Measurements from ENCODE around the gene GNA15. TPM values are rescaled to one million over a fixed set of nuclear protein-coding genes. Genes with fewer than 3 reads are reported as not detected.
A peak's percentile ranks its signal among the peaks of the same experiment; 100 is the strongest.

The GNA15 gene
- total and polyA plus RNA-seq, 9 donors, result 1.5 to 3.9 (median 2.1) TPM

- 66% methylated on average over 12 of the region's 17 CpGs for WGBS (ENCODE audit: insufficient coverage)
- Histone ChIP-seq H3K9me3 (replicated peaks; ENCODE audit: control insufficient read depth, low read depth, low read length) (no peaks in the 10 kb centered on the region), H3K4me3 (ENCODE audit: low read length) (no peak overlapping the region), H3K4me1 (ENCODE audit: control insufficient read depth, insufficient read depth, low read length) (peaks cover 20% of the 10 kb centered on the region), H3K36me3 (ENCODE audit: control insufficient read depth, insufficient read depth, low read length) (no peaks in the 10 kb centered on the region), H3K27me3 (ENCODE audit: control insufficient read depth, insufficient read depth, low read length) (no peaks in the 10 kb centered on the region), H3K27ac (ENCODE audit: low read length) (peak overlapping the region; percentile 8)
- DNase-seq, result peak; percentile 50
These were observed 40.2 kb downstream of the GNA15 start for GRCh38 chr19:3175781-3176714.

GRCh38 chr19:3176715-3177501 is 41.1 kb downstream of the GNA15 start:
- H3K4me1 ChIP-seq (ENCODE audit: control insufficient read depth, insufficient read depth, low read length), result peaks cover 20% of the 10 kb centered on the region
- no peaks in the 10 kb centered on the region for H3K9me3 ChIP-seq (replicated peaks; ENCODE audit: control insufficient read depth, low read depth, low read length)
- WGBS (ENCODE audit: insufficient coverage), result 91% methylated on average over 4 of the region's 11 CpGs
- peak overlapping the region; percentile 8 for H3K27ac ChIP-seq (ENCODE audit: low read length)
- no peaks in the 10 kb centered on the region for H3K36me3 ChIP-seq (ENCODE audit: control insufficient read depth, insufficient read depth, low read length)
- H3K27me3 ChIP-seq (ENCODE audit: control insufficient read depth, insufficient read depth, low read length), result no peaks in the 10 kb centered on the region
- no peak for DNase-seq
- no peak overlapping the region for H3K4me3 ChIP-seq (ENCODE audit: low read length)

DNA sequence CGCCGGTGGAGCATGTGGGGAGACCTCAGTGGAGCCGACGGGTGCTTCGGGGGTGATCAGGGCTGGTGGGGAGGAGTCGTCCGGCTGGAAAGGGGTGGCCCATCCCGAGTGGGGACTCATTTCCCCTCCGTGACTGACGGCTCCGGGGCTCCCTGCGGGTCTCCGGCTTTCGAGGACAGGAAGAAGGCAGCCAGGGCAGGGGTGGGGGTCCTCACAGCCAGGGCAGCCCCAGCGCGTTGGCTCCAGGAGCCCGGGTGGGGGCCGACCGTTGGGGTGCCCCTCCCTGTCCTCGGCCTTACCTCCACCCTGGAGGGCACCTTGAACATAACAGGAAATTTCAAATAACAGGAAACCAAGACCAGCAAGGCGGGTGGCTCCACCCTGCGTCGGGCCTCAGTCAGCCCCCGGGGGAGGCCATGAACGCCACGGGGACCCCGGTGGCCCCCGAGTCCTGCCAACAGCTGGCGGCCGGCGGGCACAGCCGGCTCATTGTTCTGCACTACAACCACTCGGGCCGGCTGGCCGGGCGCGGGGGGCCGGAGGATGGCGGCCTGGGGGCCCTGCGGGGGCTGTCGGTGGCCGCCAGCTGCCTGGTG is 42.6 kb downstream of the GNA15 start, which contains the start of gene S1PR4:
Gene S1PR4, plus strand, starts transcription at position 393 of the 596 bp plus-strand sequence. Its CDS starts 24 bp downstream, at position 417.
- H3K4me1 ChIP-seq (ENCODE audit: control insufficient read depth, insufficient read depth, low read length), result peaks cover 20% of the 10 kb centered on the region
- no peaks in the 10 kb centered on the region for H3K36me3 ChIP-seq (ENCODE audit: control insufficient read depth, insufficient read depth, low read length)
- peak within 1 kb of the TSS; percentile 19 for H3K4me3 ChIP-seq (ENCODE audit: low read length)
- H3K27me3 ChIP-seq (ENCODE audit: control insufficient read depth, insufficient read depth, low read length), result no peaks in the 10 kb centered on the region
- DNase-seq, result no peak
- no peak within 1 kb of the TSS for H3K27ac ChIP-seq (ENCODE audit: low read length)
- no peaks in the 10 kb centered on the region for H3K9me3 ChIP-seq (replicated peaks; ENCODE audit: control insufficient read depth, low read depth, low read length)
- WGBS (ENCODE audit: insufficient coverage), result 70% methylated on average over 41 of the region's 42 CpGs

GRCh38 chr19:3178973-3179738 is 43.3 kb downstream of the GNA15 start:
- Histone ChIP-seq H3K27ac (ENCODE audit: low read length) (no peak overlapping the region), H3K4me1 (ENCODE audit: control insufficient read depth, insufficient read depth, low read length) (peaks cover 20% of the 10 kb centered on the region)

DNA sequence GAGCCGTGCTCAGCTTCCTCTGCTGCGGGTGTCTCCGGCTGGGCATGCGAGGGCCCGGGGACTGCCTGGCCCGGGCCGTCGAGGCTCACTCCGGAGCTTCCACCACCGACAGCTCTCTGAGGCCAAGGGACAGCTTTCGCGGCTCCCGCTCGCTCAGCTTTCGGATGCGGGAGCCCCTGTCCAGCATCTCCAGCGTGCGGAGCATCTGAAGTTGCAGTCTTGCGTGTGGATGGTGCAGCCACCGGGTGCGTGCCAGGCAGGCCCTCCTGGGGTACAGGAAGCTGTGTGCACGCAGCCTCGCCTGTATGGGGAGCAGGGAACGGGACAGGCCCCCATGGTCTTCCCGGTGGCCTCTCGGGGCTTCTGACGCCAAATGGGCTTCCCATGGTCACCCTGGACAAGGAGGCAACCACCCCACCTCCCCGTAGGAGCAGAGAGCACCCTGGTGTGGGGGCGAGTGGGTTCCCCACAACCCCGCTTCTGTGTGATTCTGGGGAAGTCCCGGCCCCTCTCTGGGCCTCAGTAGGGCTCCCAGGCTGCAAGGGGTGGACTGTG is 44.0 kb downstream of the GNA15 start:
- 85% methylated on average over 25 of the region's 31 CpGs for WGBS (ENCODE audit: insufficient coverage)
- H3K4me1 ChIP-seq (ENCODE audit: control insufficient read depth, insufficient read depth, low read length), result peaks cover 20% of the 10 kb centered on the region
- no peak overlapping the region for H3K27ac ChIP-seq (ENCODE audit: low read length)
- H3K27me3 ChIP-seq (ENCODE audit: control insufficient read depth, insufficient read depth, low read length), result no peaks in the 10 kb centered on the region
- H3K36me3 ChIP-seq (ENCODE audit: control insufficient read depth, insufficient read depth, low read length), result no peaks in the 10 kb centered on the region
- no peak for DNase-seq
- no peaks in the 10 kb centered on the region for H3K9me3 ChIP-seq (replicated peaks; ENCODE audit: control insufficient read depth, low read depth, low read length)
- H3K4me3 ChIP-seq (ENCODE audit: low read length), result peak overlapping the region; percentile 19

More at GRCh38 chr19:3178973-3179738, 43.3 kb downstream of the GNA15 start:
- H3K27me3 ChIP-seq (ENCODE audit: control insufficient read depth, insufficient read depth, low read length), result no peaks in the 10 kb centered on the region
- H3K4me3 ChIP-seq (ENCODE audit: low read length), result peak overlapping the region; percentile 19
- 82% methylated on average over 52 of the region's 52 CpGs for WGBS (ENCODE audit: insufficient coverage)
- no peaks in the 10 kb centered on the region for H3K36me3 ChIP-seq (ENCODE audit: control insufficient read depth, insufficient read depth, low read length)
- no peak for DNase-seq
- no peaks in the 10 kb centered on the region for H3K9me3 ChIP-seq (replicated peaks; ENCODE audit: control insufficient read depth, low read depth, low read length)

GRCh38 chr19:3183721-3184641 is 48.1 kb downstream of the GNA15 start:
- H3K27me3 ChIP-seq (ENCODE audit: control insufficient read depth, insufficient read depth, low read length), result no peaks in the 10 kb centered on the region
- peaks cover 14% of the 10 kb centered on the region for H3K4me1 ChIP-seq (ENCODE audit: control insufficient read depth, insufficient read depth, low read length)
- H3K4me3 ChIP-seq (ENCODE audit: low read length), result no peak overlapping the region

DNA sequence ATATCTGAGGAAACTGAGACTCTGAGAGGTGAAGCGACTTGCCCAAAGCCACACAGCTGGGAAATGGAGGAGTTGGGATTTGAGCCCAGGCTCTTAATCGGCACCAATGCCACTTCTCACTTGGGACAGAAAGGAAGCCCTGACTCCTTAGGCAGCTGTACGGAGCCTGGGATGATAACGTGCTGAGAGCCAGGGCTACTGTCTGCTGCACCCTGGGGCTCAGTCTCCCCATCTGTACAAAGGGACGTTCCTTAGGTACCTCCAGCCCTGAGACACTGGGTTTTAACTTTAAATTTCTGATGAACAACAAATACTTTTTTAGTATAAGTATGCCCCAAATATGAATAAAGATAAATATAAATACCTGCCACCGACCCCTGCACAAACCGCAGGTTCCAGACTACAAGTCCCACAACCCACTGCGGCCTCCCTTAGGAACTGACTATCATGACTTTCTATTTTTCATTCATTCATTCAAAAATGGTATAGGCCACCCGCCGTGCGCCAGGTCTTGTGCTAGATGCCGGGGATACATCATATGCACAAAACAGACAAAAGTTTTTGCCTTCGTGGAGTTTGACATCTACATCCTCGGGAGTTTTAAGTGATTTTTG is 49.1 kb downstream of the GNA15 start:
- no peaks in the 10 kb centered on the region for H3K9me3 ChIP-seq (replicated peaks; ENCODE audit: control insufficient read depth, low read depth, low read length)
- no peaks in the 10 kb centered on the region for H3K27me3 ChIP-seq (ENCODE audit: control insufficient read depth, insufficient read depth, low read length)
- peaks cover 14% of the 10 kb centered on the region for H3K4me1 ChIP-seq (ENCODE audit: control insufficient read depth, insufficient read depth, low read length)
- WGBS (ENCODE audit: insufficient coverage), result 17% methylated on average over 8 of the region's 14 CpGs
- peak overlapping the region; percentile 71 for H3K4me3 ChIP-seq (ENCODE audit: low read length)
- no peak for DNase-seq
- peaks cover 6% of the 10 kb centered on the region for H3K36me3 ChIP-seq (ENCODE audit: control insufficient read depth, insufficient read depth, low read length)
- H3K27ac ChIP-seq (ENCODE audit: low read length), result peak overlapping the region; percentile 83

More at GRCh38 chr19:3183721-3184641, 48.1 kb downstream of the GNA15 start:
- Histone ChIP-seq H3K27ac (ENCODE audit: low read length) (no peak overlapping the region), H3K9me3 (replicated peaks; ENCODE audit: control insufficient read depth, low read depth, low read length) (no peaks in the 10 kb centered on the region), H3K36me3 (ENCODE audit: control insufficient read depth, insufficient read depth, low read length) (peaks cover 6% of the 10 kb centered on the region)
- WGBS (ENCODE audit: insufficient coverage), result 83% methylated on average over 10 of the region's 13 CpGs
- DNase-seq, result no peak

GRCh38 chr19:3185461-3186159 is 49.8 kb downstream of the GNA15 start, which contains the start of gene NCLN:
Gene NCLN (plus strand): TSS chr19:3185930. CDS start chr19:3186031, 101 bp downstream.
- WGBS (ENCODE audit: insufficient coverage), result under 1% methylated on average over 62 of the region's 69 CpGs
- Histone ChIP-seq H3K9me3 (replicated peaks; ENCODE audit: control insufficient read depth, low read depth, low read length) (no peaks in the 10 kb centered on the region), H3K27ac (ENCODE audit: low read length) (peak within 1 kb of the TSS; percentile 83), H3K27me3 (ENCODE audit: control insufficient read depth, insufficient read depth, low read length) (no peaks in the 10 kb centered on the region), H3K4me3 (ENCODE audit: low read length) (peak within 1 kb of the TSS; percentile 71), H3K4me1 (ENCODE audit: control insufficient read depth, insufficient read depth, low read length) (peaks cover 14% of the 10 kb centered on the region), H3K36me3 (ENCODE audit: control insufficient read depth, insufficient read depth, low read length) (peaks cover 6% of the 10 kb centered on the region)
- DNase-seq, result peak; percentile 99

All from muscle of leg (tissue), 11 donors.